IMR-90 (cell line): ENCODE results near the gene GABPA. TPM values are rescaled to one million over a fixed set of nuclear protein-coding genes. Genes with fewer than 3 reads are reported as not detected.

Experiments used
- ATAC-seq: fragments of 200-7000 bp; cut with Tn5 transposase; 2 replicates; pipeline ENCODE4 v1.9.1; 2020; ENCODE audit warnings: low read depth, mild to moderate bottlenecking, moderate library complexity
- BruUV-seq: library from RNA; stranded (reverse); fragments of 400-500 nt; replicated peaks from 2 replicates; lab custom pipeline; 2021; lab: Mats Ljungman, UMichigan
- CTCF ChIA-PET: fragments of 300-600 bp; formaldehyde crosslinking; extraction: SDS; loops from one replicate; lab custom pipeline; 2021; ENCODE audit warnings: antibody characterized with exemption; lab: Yijun Ruan, JAX
- POLR2A ChIA-PET: fragments of 300-600 bp; sonication (Branson Sonifier 250); formaldehyde crosslinking; loops from one replicate; lab custom pipeline; 2022; ENCODE audit warnings: antibody characterized with exemption; ENCODE audit not compliant: unreplicated experiment; lab: Charles Lee
- DNase-seq: peaks from one replicate; pipeline ENCODE4 v3.0.0; 2013
- H2AFZ ChIP-seq: replicated peaks from 2 replicates; pipeline ENCODE3; 2013; ENCODE audit warnings: low read length, mild to moderate bottlenecking; ENCODE audit not compliant: poor library complexity
- H2AK5ac ChIP-seq: 2 replicates; pipeline ENCODE4 v1.6.1; 2013; ENCODE audit warnings: low read depth, low read length, inconsistent platforms
- H2AK9ac ChIP-seq: replicated peaks from 2 replicates; pipeline ENCODE3; 2013; ENCODE audit warnings: mild to moderate bottlenecking, low read depth, low read length, moderate library complexity; ENCODE audit not compliant: poor library complexity
- H2BK120ac ChIP-seq: 2 replicates; pipeline ENCODE4 v1.6.1; 2013; ENCODE audit warnings: low read depth, low read length, inconsistent platforms
- H2BK15ac ChIP-seq: 3 replicates; pipeline ENCODE4 v1.6.1; 2013; ENCODE audit warnings: low read depth, low read length, inconsistent platforms
- H2BK20ac ChIP-seq: 2 replicates; pipeline ENCODE4 v1.6.1; 2013; ENCODE audit warnings: low read depth, mild to moderate bottlenecking, inconsistent platforms, low read length, moderate library complexity
- H2BK5ac ChIP-seq: 2 replicates; pipeline ENCODE4 v1.6.1; 2013; ENCODE audit warnings: mild to moderate bottlenecking, low read depth, low read length, inconsistent platforms; ENCODE audit not compliant: poor library complexity, severe bottlenecking
- H3K14ac ChIP-seq: replicated peaks from 2 replicates; pipeline ENCODE4 v1.6.1; 2013; ENCODE audit warnings: low read depth, low read length, inconsistent platforms
- H3K18ac ChIP-seq: 2 replicates; pipeline ENCODE4 v1.6.1; 2013; ENCODE audit warnings: low read depth, low read length, control low read depth
- H3K23ac ChIP-seq: 2 replicates; pipeline ENCODE4 v1.6.1; 2013; ENCODE audit warnings: low read depth, low read length, inconsistent platforms
- H3K27ac ChIP-seq: 2 replicates; pipeline ENCODE4 v1.5.1; 2013; ENCODE audit warnings: mild to moderate bottlenecking, control low read depth, low read length; ENCODE audit not compliant: insufficient read depth
- H3K27me3 ChIP-seq: 2 replicates; pipeline ENCODE4 v1.6.1; 2013; ENCODE audit warnings: low read length; ENCODE audit not compliant: control insufficient read depth, insufficient read depth
- H3K36me3 ChIP-seq: 2 replicates; pipeline ENCODE4 v1.6.1; 2013; ENCODE audit warnings: low read length, mixed read lengths; ENCODE audit not compliant: control insufficient read depth, insufficient read depth
- H3K4ac ChIP-seq: 2 replicates; pipeline ENCODE4 v1.6.1; 2013; ENCODE audit warnings: low read depth, low read length, inconsistent platforms
- H3K4me1 ChIP-seq: 2 replicates; pipeline ENCODE4 v1.6.1; 2013; ENCODE audit warnings: low read length, mixed read lengths; ENCODE audit not compliant: control insufficient read depth, insufficient read depth
- H3K4me2 ChIP-seq: 2 replicates; pipeline ENCODE4 v1.6.1; 2013; ENCODE audit warnings: low read depth, mild to moderate bottlenecking, control low read depth, low read length, moderate library complexity
- H3K4me3 ChIP-seq: 2 replicates; pipeline ENCODE4 v1.5.1; 2013; ENCODE audit warnings: low read depth, mild to moderate bottlenecking, control low read depth, low read length, moderate library complexity; ENCODE audit not compliant: insufficient read depth
- H3K56ac ChIP-seq: 2 replicates; pipeline ENCODE4 v1.6.1; 2013; ENCODE audit warnings: low read length, inconsistent platforms; ENCODE audit not compliant: insufficient read depth; ENCODE audit errors: extremely low read depth
- H3K79me1 ChIP-seq, 2 experiments: 2 replicates each; pipeline ENCODE4 v1.6.1; 2013; ENCODE audit warnings: low read length in 2 of 2, inconsistent platforms in 1 of 2, low read depth in 1 of 2
- H3K9ac ChIP-seq: 2 replicates; pipeline ENCODE4 v1.6.1; 2013; ENCODE audit warnings: low read depth, low read length, control low read depth
- H3K9me1 ChIP-seq: 2 replicates; pipeline ENCODE4 v1.6.1; 2013; ENCODE audit warnings: low read length, inconsistent platforms; ENCODE audit not compliant: insufficient read depth
- H3K9me3 ChIP-seq: 2 replicates; pipeline ENCODE4 v1.6.1; 2013; ENCODE audit warnings: low read length; ENCODE audit not compliant: control insufficient read depth, insufficient read depth
- H4K20me1 ChIP-seq: 2 replicates; pipeline ENCODE4 v1.6.1; 2013; ENCODE audit warnings: low read length, inconsistent platforms; ENCODE audit not compliant: insufficient read depth
- H4K5ac ChIP-seq: 2 replicates; pipeline ENCODE4 v1.6.1; 2013; ENCODE audit warnings: mild to moderate bottlenecking, low read depth, low read length, control low read depth
- H4K8ac ChIP-seq, 2 experiments: 2 replicates each; pipeline ENCODE4 v1.6.1; 2013; ENCODE audit warnings: low read depth in 2 of 2, low read length in 2 of 2, control low read depth in 1 of 2, inconsistent platforms in 1 of 2
- H4K91ac ChIP-seq: 2 replicates; pipeline ENCODE4 v1.6.1; 2013; ENCODE audit warnings: low read depth, low read length, inconsistent platforms; ENCODE audit not compliant: insufficient read depth
- CEBPB ChIP-seq: IDR thresholded peaks from 2 replicates; pipeline ENCODE4 v1.6.1; 2012; ENCODE audit warnings: low read depth, low read length, improper control_type of control experiment
- CHD1 ChIP-seq: IDR thresholded peaks from 2 replicates; pipeline ENCODE4 v1.6.1; 2012; ENCODE audit warnings: low read depth, low read length, improper control_type of control experiment
- MAFK ChIP-seq: IDR thresholded peaks from 2 replicates; pipeline ENCODE4 v1.6.1; 2012; ENCODE audit warnings: low read depth, low read length, improper control_type of control experiment
- WGBS, 2 experiments: methylation state at CpG; one replicate each; pipeline versions ENCODE4 v1.1.5 to v1.1.7; 2013; ENCODE audit warnings: missing lambda C conversion rate in 2 of 2; ENCODE audit not compliant: insufficient read length in 1 of 2; ENCODE audit errors: extremely low coverage in 2 of 2; 5-methylcytosine and 5-hydroxymethylcytosine counted together
- dilution Hi-C: fragments of 300-500 bp; cut with HindIII; formaldehyde crosslinking; loops from one replicate; pipeline ENCODE4 v1.14.3; 2018; ENCODE audit warnings: low sequenced_read_pairs; ENCODE audit not compliant: unreplicated experiment
- in situ Hi-C: fragments of 300-500 bp; cut with MboI; formaldehyde crosslinking; loops from 3 replicates; pipeline ENCODE4 v1.14.3; 2019; ENCODE audit warnings: low sequenced_read_pairs, inconsistent platforms, mixed read lengths
- intact Hi-C: fragments of 100-400 bp; cut with micrococcal nuclease; formaldehyde crosslinking; loops from 2 replicates; pipeline ENCODE4 v1.10.0; 2022
- polyA plus RNA-seq, 3 experiments: library from polyadenylated mRNA; depleted of rRNA; stranded (reverse); fragments of >200 nt; gene quantifications; 2 replicates each; pipeline ENCODE4 v1.2.3, GENCODE V29; 2012; ENCODE audit warnings: low replicate concordance in 1 of 3
- total RNA-seq: library from RNA; depleted of rRNA; stranded (reverse); fragments of >200 nt; gene quantifications from 2 replicates; pipeline ENCODE4 v1.2.3, GENCODE V29; 2012

The GABPA gene
- total and polyA plus RNA-seq, 2 of the 4 experiments (the other 2 are of a cell fraction): 9.0 to 17.0 TPM

DNA sequence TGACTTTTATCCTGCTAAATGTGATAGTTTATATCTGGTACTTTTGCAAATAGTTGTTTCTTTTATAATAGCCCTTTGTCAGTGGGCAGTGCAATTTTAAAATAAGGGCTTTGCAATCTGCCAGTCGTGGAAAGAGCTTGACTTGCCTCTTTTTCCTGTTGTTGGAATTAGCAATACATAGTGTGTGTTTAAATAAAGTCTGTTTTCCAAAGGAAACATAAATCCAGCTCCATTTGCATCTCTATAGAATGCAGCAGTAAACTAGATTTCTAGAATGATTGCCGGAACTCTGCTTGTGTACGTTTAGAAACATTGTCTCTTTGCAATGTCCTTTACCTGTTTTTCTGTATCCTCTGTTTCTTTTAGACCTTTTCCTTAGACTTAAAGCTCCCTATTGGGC lies 33.1 kb downstream of the GABPA start:
- in situ Hi-C loops: no loop called here
- dilution Hi-C loops: no loop called here
- no peak overlapping the region for H3K9ac ChIP-seq
- intact Hi-C loops: no loop called here
- no peak overlapping the region for H3K23ac ChIP-seq
- H3K14ac ChIP-seq: no peak overlapping the region
- H2BK20ac ChIP-seq: no peak overlapping the region
- H2AFZ ChIP-seq: no peak overlapping the region
- peaks cover 4% of the 10 kb centered on the region; the same call in 1 of the 2 replicates for H3K36me3 ChIP-seq
- H2AK9ac ChIP-seq: no peak overlapping the region
- TF ChIP-seq MAFK: no peak
- no peak for TF ChIP-seq CHD1
- TF ChIP-seq CEBPB: no peak
- H4K8ac ChIP-seq: no peak overlapping the region
- H3K79me1 ChIP-seq: no peaks in the 10 kb centered on the region
- H2BK15ac ChIP-seq: no peak overlapping the region
- H3K4ac ChIP-seq: no peak overlapping the region
- no peak overlapping the region for H2BK5ac ChIP-seq
- H3K4me3 ChIP-seq: no peak overlapping the region
- ChIA-PET CTCF (interaction anchor here (0.5 to 1.2 kb wide), 3 partner anchors 9 to 1372 kb away, joined by 3 to 6 read pairs (median 3); no protein-coding TSS in a partner anchor), POLR2A (no interaction called here)
- H4K91ac ChIP-seq: no peak overlapping the region
- WGBS, 2 experiments: no CpG with 5 or more reads among the region's 3 CpGs
- no peak overlapping the region for H3K18ac ChIP-seq
- DNase-seq: no peak
- H3K27me3 ChIP-seq: no peaks in the 10 kb centered on the region
- no peak overlapping the region for H2BK120ac ChIP-seq
- no peak overlapping the region for H3K56ac ChIP-seq
- H3K4me1 ChIP-seq: no peaks in the 10 kb centered on the region
- no peaks in the 10 kb centered on the region for H3K9me3 ChIP-seq
- no peaks in the 10 kb centered on the region for H3K9me1 ChIP-seq
- no TSS peak for BruUV-seq
- H3K27ac ChIP-seq: no peak overlapping the region
- H4K5ac ChIP-seq: no peak overlapping the region
- H4K20me1 ChIP-seq: no peaks in the 10 kb centered on the region
- ATAC-seq: no peak
- no peak overlapping the region for H2AK5ac ChIP-seq
- no peak overlapping the region for H3K4me2 ChIP-seq
